Measurements from ENCODE around the gene STK10.

Gene STK10

GRCh38 chr5:172105811-172106210, 82.2 kb downstream of the STK10 start:
- no peak for DNase-seq

- DNase-seq = no peak
These were observed 83.0 kb downstream of the STK10 start for GRCh38 chr5:172104801-172105701.

DNA sequence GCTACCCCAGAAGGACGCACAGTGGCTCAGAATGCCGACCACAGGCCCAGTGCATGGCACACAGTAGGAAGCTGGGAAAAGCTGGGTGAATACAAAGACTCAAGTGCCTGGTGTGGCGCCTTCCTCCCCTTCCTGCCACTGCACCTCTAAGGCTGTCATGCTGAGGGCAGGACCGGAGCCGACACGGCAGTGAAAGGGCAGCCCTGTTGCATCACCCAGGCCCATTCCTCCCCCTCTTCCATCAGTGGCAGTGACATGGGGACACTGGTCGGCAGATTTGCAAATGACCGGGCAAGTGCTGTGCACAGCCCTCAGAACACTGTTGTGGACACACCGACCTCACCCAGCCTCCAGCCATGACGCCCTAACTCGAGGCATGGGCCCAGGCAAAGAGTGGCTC, 84.0 kb downstream of the STK10 start:
- DNase-seq = no peak

GRCh38 chr5:172102913-172103626, 85.0 kb downstream of the STK10 start:
- DNase-seq = no peak

DNA sequence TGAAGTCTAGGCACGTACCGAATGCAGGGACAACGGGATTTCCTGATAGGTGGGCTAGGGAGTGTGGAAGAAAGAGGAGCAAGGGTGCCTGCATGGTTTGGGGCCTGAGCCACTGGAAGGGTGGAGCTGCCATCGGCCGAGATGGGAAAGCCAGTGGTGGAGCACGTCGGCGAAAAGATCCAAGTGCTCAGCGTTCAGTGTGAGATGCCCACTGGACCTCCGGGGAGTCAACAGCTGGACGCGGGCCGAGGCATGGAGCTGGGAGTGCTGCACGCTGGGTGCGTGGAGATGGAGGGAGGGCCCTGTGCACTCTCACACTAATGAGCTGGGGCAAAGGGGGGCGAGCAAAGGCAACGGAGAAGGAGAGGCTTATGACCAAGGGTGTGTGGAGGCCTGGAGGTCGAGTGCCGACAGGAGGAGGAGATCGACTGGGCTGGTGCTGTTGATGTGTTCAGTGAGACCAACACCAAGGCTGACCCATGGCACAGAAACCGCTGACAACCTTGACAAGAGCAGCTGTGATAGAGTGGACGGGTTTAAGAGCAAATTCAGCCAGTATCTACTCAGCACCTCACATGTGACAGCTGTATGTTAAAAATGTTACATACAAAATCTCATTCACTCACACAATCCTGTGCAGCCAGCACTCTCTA, 85.7 kb downstream of the STK10 start:
- DNase-seq = no peak

DNA sequence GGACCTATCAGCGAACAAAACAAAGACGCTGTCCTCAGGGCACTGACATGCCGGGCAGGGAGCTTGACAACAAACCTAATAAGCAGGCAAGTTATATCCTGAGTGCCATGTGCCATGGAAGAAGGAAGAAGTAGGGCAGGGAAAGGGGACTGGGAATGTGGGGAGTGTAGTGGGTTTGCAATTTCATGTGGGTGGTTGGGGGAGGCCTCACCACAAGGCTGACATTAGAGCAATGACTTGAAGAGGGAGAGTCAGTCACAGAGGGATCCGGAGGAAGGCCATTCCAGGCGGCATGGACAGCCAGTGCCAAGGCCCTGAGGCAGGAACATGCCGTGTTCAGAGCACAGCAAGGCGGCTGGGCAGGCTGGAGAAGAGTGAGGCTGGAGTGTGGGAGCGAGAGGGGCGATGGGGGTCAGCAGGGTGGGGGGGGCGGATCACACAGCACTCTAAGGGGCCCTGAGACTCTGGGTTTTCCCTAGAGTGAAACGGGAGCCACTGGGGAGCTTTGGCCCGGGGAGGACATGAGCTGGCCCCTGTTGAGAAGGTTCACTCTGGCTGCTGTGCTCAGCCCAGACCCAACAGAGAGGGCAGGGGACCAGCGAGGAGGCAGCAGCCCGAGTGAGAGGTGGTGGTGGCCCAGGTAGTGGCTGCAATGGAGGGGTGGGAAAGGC, 86.3 kb downstream of the STK10 start:
- no peak for DNase-seq

- no peak for DNase-seq
These were observed 89.1 kb downstream of the STK10 start for GRCh38 chr5:172098883-172099282.

DNA sequence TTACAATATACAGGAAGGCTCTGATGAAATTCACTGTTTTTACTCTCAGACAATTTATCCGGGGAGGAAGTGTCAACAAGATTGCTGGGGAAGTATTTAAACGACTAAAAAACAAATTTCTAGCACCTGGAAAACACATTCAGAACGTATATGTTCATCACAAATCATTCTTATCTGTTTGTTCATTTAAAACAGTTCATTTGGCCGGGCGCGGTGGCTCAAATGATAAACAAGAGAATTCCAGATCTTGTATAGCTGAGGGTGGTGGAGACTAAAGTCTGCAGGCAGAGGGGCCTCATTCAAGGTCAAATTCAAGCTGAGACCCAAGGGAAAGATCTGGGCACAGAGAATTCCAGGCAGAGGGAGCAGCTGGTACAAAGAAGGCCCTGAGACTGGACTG, 90.0 kb downstream of the STK10 start:
- DNase-seq = no peak

DNA sequence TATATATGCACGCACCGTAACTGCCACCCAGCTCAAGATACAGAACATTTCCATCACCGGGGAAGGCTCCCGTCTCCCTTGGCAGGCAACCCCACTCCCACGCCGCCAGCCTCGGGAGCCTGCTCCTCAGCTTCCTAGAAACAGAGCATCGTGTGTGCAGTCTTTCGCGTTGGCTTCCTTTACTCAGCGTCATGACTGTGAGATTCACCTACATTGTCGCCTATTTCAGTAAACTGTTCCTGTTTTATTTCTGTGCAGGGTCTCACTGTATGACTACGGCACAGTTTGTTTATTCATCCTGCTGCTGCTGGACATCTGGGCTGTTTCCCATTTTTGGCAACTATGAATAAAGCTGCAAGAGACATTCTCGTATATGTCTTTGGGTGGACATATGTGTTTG, 90.7 kb downstream of the STK10 start:
- DNase-seq = no peak

DNA sequence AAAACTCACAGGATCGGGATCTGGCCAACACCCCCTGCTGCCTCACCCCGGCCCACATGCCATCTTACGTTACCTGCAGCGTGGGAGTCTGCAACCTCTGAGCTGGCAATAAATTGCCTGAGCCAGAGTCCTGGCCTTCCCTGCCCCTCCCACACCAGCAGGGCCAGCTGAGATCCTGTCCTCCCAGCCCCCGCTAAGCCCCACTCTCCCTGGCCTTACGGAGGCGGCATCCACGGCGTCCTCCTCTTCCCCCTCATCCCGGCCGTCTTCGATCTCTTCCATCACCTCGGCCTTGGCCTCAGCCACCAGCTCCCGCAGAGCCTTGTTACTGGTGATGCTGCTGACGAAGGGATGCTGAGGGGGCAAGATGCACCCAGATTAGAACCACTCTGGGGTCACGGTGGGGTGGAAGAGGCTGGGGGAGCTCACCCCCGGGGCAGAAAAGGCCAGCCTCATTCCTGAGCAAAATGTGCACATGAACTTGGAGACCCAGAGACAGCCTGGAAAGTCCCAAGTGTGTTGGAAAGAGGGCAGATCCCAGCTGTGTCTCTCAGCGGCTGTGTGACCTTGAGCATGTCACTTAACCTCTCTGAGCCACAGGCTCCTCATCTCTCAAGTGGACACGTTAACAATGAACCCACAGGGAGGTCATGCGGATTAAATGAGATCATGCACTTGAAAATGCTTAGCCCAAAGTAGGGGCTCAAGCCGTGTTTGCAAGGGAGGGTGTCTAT, 91.7 kb downstream of the STK10 start:
- DNase-seq = no peak

DNA sequence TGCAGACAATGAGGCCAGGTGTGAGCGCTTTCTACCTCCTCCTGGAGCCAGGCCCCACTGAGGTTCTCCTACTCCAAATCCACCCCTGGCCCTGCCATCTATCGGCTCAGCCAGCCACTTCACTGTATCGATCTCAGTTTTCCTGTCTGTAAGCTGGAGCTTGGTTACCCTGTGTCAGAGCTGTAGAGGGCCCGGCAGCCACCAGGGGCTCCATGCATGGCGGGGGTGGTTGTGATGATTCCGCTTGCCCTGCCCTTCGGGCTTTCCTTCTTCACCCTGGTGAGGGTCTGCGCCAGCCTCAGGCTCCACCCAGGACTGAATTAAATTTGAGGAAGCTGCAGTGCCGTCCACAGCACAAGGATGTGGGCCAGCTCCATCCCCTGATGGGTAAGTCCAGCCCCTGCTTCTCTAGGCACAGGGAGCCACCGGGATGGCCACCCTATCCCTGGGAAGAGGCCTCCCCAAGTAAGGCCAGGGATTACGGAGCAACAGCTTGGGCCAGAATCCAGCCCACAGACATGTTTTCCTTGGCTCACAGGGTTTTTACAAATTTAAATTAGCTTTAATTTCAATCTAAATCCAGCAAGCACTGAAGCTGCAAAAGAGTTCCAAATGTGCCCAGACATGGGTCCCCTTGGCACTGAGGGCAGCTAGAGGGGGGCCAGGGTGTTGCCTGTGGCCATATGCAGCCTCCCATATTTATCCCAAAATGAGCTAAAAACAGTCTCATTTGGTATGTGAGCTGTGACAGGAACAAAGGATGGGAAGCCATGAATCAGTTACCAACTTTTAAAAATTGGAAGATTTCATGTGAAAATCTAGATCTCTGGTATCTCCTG, 92.4 kb downstream of the STK10 start:
- no peak for DNase-seq

GRCh38 chr5:172093965-172094364, 94.1 kb downstream of the STK10 start:
- DNase-seq = no peak

GRCh38 chr5:172093559-172093958, 94.5 kb downstream of the STK10 start:
- no peak for DNase-seq

GRCh38 chr5:172091956-172092732, 95.9 kb downstream of the STK10 start:
- no peak for DNase-seq

GRCh38 chr5:172090976-172091547, 97.0 kb downstream of the STK10 start:
- no peak for DNase-seq

GRCh38 chr5:172089298-172090117, 98.5 kb downstream of the STK10 start:
- DNase-seq = no peak

GRCh38 chr5:172088801-172089200, 99.2 kb downstream of the STK10 start:
- no peak for DNase-seq

DNA sequence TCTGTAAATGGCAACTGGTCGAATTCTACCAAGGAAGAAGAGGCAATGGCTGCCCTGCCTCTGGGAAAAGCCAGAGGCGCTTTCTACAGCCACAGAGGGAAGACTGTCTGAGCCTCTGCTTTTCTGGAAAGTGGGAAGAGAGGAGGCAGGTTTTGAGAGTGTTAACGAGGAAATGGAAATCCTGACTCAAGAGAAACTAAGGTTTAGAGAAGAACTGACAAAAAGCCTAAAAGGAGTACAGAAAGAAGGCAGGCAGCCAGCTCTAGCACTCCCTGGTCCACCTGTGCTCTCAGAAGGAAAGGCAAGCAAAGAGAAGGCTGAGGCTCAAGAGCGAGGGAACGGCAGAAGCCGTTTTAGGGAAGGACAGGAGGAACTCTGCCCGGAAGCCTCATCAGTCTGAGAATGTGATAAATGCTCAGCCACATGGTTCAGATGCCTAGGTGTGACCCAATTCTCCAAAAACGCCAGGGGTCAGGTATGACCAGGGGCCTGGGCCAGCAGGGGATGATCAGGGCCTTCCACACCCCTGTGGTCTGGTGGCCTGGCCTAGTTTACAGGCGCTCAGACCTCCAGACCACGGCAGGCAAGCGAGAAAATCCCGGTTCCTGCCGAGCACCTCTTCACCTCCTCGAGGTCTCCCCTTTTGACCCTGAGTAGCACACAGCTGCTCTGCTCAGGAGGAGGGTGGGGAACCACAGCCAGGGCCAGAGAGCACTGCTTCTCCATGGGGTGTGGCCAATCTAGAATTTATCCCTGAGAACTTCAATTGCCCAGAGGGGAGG, 101.6 kb downstream of the STK10 start:
- no peak for DNase-seq

DNA sequence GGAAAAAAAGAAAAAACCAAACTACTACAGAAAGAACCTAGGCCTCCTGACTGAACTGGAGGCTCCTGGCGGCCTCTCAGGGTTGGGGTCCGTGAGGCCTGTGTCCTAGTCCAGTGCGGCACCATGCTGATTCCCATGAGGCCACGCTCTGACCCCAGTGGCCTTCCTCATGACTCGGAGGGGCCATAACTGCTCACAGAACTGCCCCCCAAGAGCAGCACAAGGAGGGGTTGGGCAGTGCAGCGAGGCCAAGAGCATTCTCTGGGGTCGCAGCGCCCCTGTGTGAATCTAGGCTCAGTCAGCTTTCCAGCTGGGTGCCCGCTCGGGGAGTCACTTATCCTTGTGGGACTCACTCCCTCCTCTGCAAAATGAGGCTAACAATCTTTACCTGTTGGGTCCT, 102.3 kb downstream of the STK10 start:
- no peak for DNase-seq

All from NCI-H2029 (cell line).